Smooth muscle cell (in vitro differentiated cells): ENCODE measurements around the gene SUSD4. TPM values are rescaled to one million over a fixed set of nuclear protein-coding genes. Genes with fewer than 3 reads are reported as not detected.

ENCODE experiments used
- DNase-seq: peaks from one replicate; lab custom pipeline; 2025; ENCODE audit not compliant: unreplicated experiment; lab: John Stamatoyannopoulos, UW
- H2AFZ ChIP-seq: fragments of 200-600 bp; sonication (generic); 2 replicates; pipeline ENCODE4 v1.6.0; 2016; ENCODE audit warnings: antibody characterized with exemption, low read depth, mild to moderate bottlenecking
- H3F3A ChIP-seq: fragments of 200-600 bp; sonication (generic); 2 replicates; pipeline ENCODE4 v1.6.0; 2017; ENCODE audit warnings: antibody characterized with exemption, low read depth
- H3K27ac ChIP-seq: fragments of 200-600 bp; sonication (generic); 2 replicates; pipeline ENCODE4 v1.5.1; 2016; ENCODE audit warnings: low read depth, mild to moderate bottlenecking
- H3K27me3 ChIP-seq: fragments of 200-600 bp; sonication (generic); 2 replicates; pipeline ENCODE4 v1.6.1; 2016; ENCODE audit warnings: low read depth, mild to moderate bottlenecking
- H3K36me3 ChIP-seq: fragments of 200-600 bp; sonication (generic); 2 replicates; pipeline ENCODE4 v1.5.1; 2016; ENCODE audit warnings: low read depth
- H3K4me1 ChIP-seq: fragments of 200-600 bp; sonication (generic); 2 replicates; pipeline ENCODE4 v1.5.1; 2016; ENCODE audit warnings: low read depth
- H3K4me2 ChIP-seq: fragments of 200-600 bp; sonication (generic); 2 replicates; pipeline ENCODE4 v1.6.0; 2016; ENCODE audit warnings: mild to moderate bottlenecking
- H3K4me3 ChIP-seq: fragments of 200-600 bp; sonication (generic); 2 replicates; pipeline ENCODE4 v1.5.1; 2016; ENCODE audit warnings: mild to moderate bottlenecking
- H3K79me2 ChIP-seq: fragments of 200-600 bp; sonication (generic); 2 replicates; pipeline ENCODE4 v1.6.0; 2016; ENCODE audit warnings: low read depth, mild to moderate bottlenecking
- H3K9ac ChIP-seq: fragments of 200-600 bp; sonication (generic); 2 replicates; pipeline ENCODE4 v1.6.0; 2016; ENCODE audit warnings: low read depth
- H3K9me3 ChIP-seq: fragments of 200-600 bp; sonication (generic); replicated peaks from 2 replicates; pipeline ENCODE4 v1.5.1; 2016; ENCODE audit warnings: low read depth
- H4K20me1 ChIP-seq: fragments of 200-600 bp; sonication (generic); 2 replicates; pipeline ENCODE4 v1.6.0; 2016; ENCODE audit warnings: low read depth
- WGBS: methylation state at CpG from one replicate; pipeline ENCODE4 v1.1.7; 2016; ENCODE audit warnings: low lambda C conversion rate; 5-methylcytosine and 5-hydroxymethylcytosine counted together
- polyA plus RNA-seq: library from polyadenylated mRNA; unstranded; fragments of >200 nt; fragmentation: Nextera tagmentation; extraction: Ambion mirVana; gene quantifications from 2 replicates; pipeline ENCODE4 v1.2.1, GENCODE V29; 2016
- total RNA-seq: library from RNA; depleted of rRNA; stranded (reverse); fragments of >200 nt; gene quantifications from 2 replicates; pipeline ENCODE4 v1.2.3, GENCODE V29; 2014
- TF ChIP-seq, protein P1 (sequence below): fragments of 200-600 bp; sonication (generic); IDR thresholded peaks from 2 replicates; pipeline ENCODE4 v1.5.1; 2017; ENCODE audit warnings: borderline replicate concordance, mild to moderate bottlenecking, antibody characterized with exemption; ENCODE audit not compliant: insufficient read depth, poor library complexity, severe bottlenecking

SUSD4 gene
- total and polyA plus RNA-seq, 2 experiments from 2014 or later, result 4.5 to 5.1 TPM

DNA sequence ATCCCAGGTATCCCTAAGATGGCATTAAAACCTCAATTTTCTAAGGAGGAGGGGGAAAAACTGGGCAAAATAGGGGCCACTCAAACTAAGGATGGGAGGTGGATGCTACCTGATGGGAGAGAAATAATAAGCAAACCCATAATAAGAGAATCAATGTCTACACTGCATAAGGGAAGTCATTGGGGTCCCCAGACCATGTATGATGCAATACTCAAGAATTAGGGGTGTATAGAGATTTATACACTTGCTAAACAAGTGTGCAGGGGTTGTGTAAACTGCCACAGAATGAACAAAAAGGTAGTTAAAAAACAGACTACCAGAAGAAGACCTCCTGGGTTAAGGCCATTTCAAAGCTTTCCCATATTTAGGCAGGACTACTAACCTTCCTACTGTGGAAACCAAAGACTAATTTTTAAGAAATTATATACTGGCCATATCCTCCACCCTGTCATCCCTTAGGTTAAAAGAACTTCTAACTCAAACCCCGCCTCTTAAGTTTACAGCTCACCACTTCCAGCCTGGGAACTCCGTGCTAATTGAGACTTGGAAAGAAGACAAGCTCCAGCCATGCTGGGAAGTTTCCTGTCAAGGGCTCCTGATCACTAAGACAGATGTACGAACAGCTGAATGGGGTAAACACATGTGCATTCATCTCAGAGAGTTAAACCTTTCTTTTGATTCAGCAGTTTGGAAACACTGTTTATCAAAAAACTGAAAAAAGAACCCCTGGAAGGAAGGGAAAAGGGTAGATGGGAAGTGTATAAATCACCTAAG, 156.5 kb downstream of the SUSD4 start:
- Histone ChIP-seq H3K9me3 (no peaks in the 10 kb centered on the region), H2AFZ (no peak overlapping the region), H3K27me3 (no peaks in the 10 kb centered on the region), H3K9ac (no peak overlapping the region), H4K20me1 (no peaks in the 10 kb centered on the region), H3K79me2 (no peaks in the 10 kb centered on the region), H3K27ac (no peak overlapping the region), H3K4me3 (no peak overlapping the region), H3K4me1 (peaks cover 6% of the 10 kb centered on the region), H3K4me2 (no peak overlapping the region), H3F3A (no peaks in the 10 kb centered on the region), H3K36me3 (no peaks in the 10 kb centered on the region)
- DNase-seq, result no peak
- WGBS, result 46% methylated on average over 3 of the region's 3 CpGs
- TF ChIP-seq, protein P1, sequence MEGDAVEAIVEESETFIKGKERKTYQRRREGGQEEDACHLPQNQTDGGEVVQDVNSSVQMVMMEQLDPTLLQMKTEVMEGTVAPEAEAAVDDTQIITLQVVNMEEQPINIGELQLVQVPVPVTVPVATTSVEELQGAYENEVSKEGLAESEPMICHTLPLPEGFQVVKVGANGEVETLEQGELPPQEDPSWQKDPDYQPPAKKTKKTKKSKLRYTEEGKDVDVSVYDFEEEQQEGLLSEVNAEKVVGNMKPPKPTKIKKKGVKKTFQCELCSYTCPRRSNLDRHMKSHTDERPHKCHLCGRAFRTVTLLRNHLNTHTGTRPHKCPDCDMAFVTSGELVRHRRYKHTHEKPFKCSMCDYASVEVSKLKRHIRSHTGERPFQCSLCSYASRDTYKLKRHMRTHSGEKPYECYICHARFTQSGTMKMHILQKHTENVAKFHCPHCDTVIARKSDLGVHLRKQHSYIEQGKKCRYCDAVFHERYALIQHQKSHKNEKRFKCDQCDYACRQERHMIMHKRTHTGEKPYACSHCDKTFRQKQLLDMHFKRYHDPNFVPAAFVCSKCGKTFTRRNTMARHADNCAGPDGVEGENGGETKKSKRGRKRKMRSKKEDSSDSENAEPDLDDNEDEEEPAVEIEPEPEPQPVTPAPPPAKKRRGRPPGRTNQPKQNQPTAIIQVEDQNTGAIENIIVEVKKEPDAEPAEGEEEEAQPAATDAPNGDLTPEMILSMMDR, result no peak

DNA sequence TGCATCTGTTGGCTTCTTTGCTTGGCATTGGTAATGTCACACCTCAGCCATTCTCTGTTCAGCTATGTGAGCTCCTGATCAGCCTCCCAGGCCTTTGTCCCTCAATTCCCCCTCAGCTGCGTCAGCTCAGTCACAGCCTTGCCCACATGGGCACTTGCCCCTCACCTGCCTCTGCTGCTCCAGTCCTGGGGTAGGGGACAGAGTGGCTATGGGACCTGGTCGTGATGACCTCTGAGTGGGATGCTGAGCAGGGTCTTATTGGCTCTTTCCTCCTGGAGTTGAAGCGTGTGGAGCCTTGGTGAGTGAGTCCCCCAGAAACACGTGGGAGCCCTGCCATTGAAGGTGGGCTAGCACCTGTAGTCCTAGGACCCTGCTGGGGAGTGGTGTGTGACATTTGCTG, 159.6 kb downstream of the SUSD4 start:
- Histone ChIP-seq H3K4me2 (no peak overlapping the region), H3K4me3 (no peak overlapping the region), H3K36me3 (no peaks in the 10 kb centered on the region), H3F3A (no peaks in the 10 kb centered on the region), H3K27ac (no peak overlapping the region), H3K4me1 (peaks cover under 1% of the 10 kb centered on the region), H4K20me1 (no peaks in the 10 kb centered on the region), H3K9me3 (no peaks in the 10 kb centered on the region), H3K9ac (no peak overlapping the region), H3K79me2 (no peaks in the 10 kb centered on the region), H2AFZ (no peak overlapping the region), H3K27me3 (no peaks in the 10 kb centered on the region)
- DNase-seq, result no peak
- 86% methylated on average over 4 of the region's 4 CpGs for WGBS
- TF ChIP-seq, protein P1, result no peak

DNA sequence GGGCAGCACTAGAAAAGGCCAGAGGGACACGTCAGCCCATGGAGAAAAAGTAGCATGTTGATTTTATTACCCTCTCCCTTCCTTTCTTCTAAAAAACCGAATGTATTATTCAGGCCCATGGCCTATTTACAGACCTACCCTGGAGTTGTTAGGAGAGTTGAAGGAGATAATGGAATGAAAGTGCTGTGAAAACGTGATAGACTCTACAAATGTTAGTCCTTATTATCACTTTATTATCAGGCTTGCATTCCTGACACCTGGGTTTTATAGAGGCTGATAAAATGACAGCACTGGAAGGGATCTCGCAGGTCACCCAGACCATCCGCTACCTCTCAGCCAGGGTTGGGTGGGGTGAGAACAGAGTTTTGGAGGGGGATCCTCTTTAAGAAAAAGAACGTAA, 160.3 kb downstream of the SUSD4 start:
- Histone ChIP-seq H3F3A (no peaks in the 10 kb centered on the region), H3K27ac (no peak overlapping the region), H3K4me2 (no peak overlapping the region), H3K4me1 (no peaks in the 10 kb centered on the region), H2AFZ (no peak overlapping the region), H3K4me3 (no peak overlapping the region), H3K9ac (no peak overlapping the region), H3K9me3 (no peaks in the 10 kb centered on the region), H3K27me3 (no peaks in the 10 kb centered on the region), H4K20me1 (no peaks in the 10 kb centered on the region), H3K79me2 (no peaks in the 10 kb centered on the region), H3K36me3 (no peaks in the 10 kb centered on the region)
- TF ChIP-seq, protein P1, result no peak
- no peak for DNase-seq
- 83% methylated on average over 6 of the region's 6 CpGs for WGBS

DNA sequence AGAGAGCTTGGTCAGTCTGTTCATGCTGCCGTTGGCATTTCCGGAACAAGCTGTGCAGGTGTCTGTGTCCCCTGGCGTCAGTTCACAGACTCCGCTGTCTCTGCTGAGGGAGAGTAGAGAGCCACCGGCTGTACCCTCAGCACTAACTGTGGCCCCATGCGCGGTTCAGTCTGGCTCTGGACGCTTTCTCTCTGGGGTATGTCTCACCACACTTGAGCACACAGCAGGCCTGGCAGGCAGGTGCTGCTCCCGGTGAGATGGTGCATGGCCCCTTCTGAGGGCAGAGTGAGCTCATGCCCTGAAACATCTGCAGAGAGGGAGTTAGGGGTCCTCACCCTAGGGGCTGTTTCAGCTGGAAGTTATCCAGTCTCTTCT, 161.0 kb downstream of the SUSD4 start:
- no peaks in the 10 kb centered on the region for H3K79me2 ChIP-seq
- no peak overlapping the region for H3K4me2 ChIP-seq
- no peak for DNase-seq
- H3K4me3 ChIP-seq, result no peak overlapping the region
- no peaks in the 10 kb centered on the region for H3F3A ChIP-seq
- no peak overlapping the region for H3K27ac ChIP-seq
- no peak overlapping the region for H2AFZ ChIP-seq
- no peaks in the 10 kb centered on the region for H3K36me3 ChIP-seq
- no peaks in the 10 kb centered on the region for H3K9me3 ChIP-seq
- TF ChIP-seq, protein P1, result no peak
- H3K9ac ChIP-seq, result no peak overlapping the region
- no peaks in the 10 kb centered on the region for H3K27me3 ChIP-seq
- H3K4me1 ChIP-seq, result no peaks in the 10 kb centered on the region
- 94% methylated on average over 9 of the region's 9 CpGs for WGBS
- no peaks in the 10 kb centered on the region for H4K20me1 ChIP-seq
